Uterus (tissue), 2 donors: ENCODE measurements around the gene PSME3.

Source experiments
- CTCF ChIP-seq, 4 experiments: fragments of 200-600 bp in 2 of 4; fragments of 450-650 bp in 2 of 4; sonication (generic) in 2 of 4; IDR thresholded peaks; one replicate each; pipeline ENCODE4 v1.5.1; 2016 to 2019; ENCODE audit warnings: antibody characterized with exemption in 4 of 4, mild to moderate bottlenecking in 2 of 4, moderate library complexity in 1 of 4
- POLR2A ChIP-seq, 2 donors: fragments of 450-650 bp; IDR thresholded peaks; one replicate each; pipeline ENCODE4 v1.6.1; 2016; ENCODE audit warnings: antibody characterized with exemption in 2 of 2, mild to moderate bottlenecking in 1 of 2, moderate library complexity in 1 of 2

GRCh38 chr17:42832934-42833766 lies at the start of gene PSME3:
- TF ChIP-seq CTCF (IDR thresholded peaks at IDR 0.05) (peak in 1 of 4 experiments; percentile 28), POLR2A (IDR thresholded peaks at IDR 0.05) (peak; percentile 77 to 92)
